A549 (cell line): ENCODE results near the gene KRT13. TPM values are rescaled to one million over a fixed set of nuclear protein-coding genes. Genes with fewer than 3 reads are reported as not detected.

Source experiments
- ATAC-seq, 2 experiments: fragments of 200-7000 bp in 1 of 2; fragments of >200 bp in 1 of 2; cut with Nextera tagmentation in 1 of 2; cut with Tn5 transposase in 1 of 2; 3 replicates each; pipeline versions ENCODE4 v1.8.0 to v1.9.1; 2018 to 2020; ENCODE audit warnings: mild to moderate bottlenecking in 1 of 2, moderate library complexity in 1 of 2
- CTCF ChIA-PET: fragments of 300-600 bp; sonication (Branson Sonifier 250); formaldehyde crosslinking; extraction: SDS; loops from one replicate; lab custom pipeline; 2021; ENCODE audit warnings: antibody characterized with exemption, inconsistent platforms; lab: Yijun Ruan, JAX
- POLR2A ChIA-PET: fragments of 350-600 bp; formaldehyde crosslinking; extraction: SDS; loops from one replicate; lab custom pipeline; 2021; ENCODE audit warnings: antibody characterized with exemption, inconsistent platforms; lab: Yijun Ruan, JAX
- DNase-seq, 2 experiments: peaks; one replicate each; pipeline versions ENCODE4 v3.0.0 to v3.0.0-alpha.2; 2011 to 2016; ENCODE audit warnings: low read depth in 1 of 2, low spot score in 1 of 2
- FAIRE-seq: peaks from 2 replicates; lab custom pipeline; 2011; peaks lifted over from hg19 to GRCh38; lab: Jason Lieb, UNC
- H3K27ac ChIP-seq, 2 experiments: fragments of >200 bp; sonication (Bioruptor Twin); formaldehyde crosslinking; 3 replicates each; pipeline ENCODE4 v1.5.1; 2016 to 2017
- H3K4me1 ChIP-seq: fragments of >200 bp; sonication (Bioruptor Twin); formaldehyde crosslinking; 3 replicates; pipeline ENCODE4 v1.6.1; 2016
- H3K4me2 ChIP-seq: fragments of >200 bp; sonication (Bioruptor Twin); formaldehyde crosslinking; 3 replicates; pipeline ENCODE4 v1.6.1; 2016
- H3K4me3 ChIP-seq: fragments of >200 bp; sonication (Bioruptor Twin); formaldehyde crosslinking; 3 replicates; pipeline ENCODE4 v1.5.1; 2016
- H3K9me3 ChIP-seq: fragments of >200 bp; sonication (Bioruptor Twin); formaldehyde crosslinking; 3 replicates; pipeline ENCODE4 v1.6.1; 2016
- E2F6 ChIP-seq: IDR thresholded peaks from 2 replicates; pipeline ENCODE4 v1.6.1; 2012; ENCODE audit warnings: low read depth, borderline replicate concordance
- FOXS1 ChIP-seq: fragments of 250-450 bp; sonication (Bioruptor Pico); IDR thresholded peaks from 2 replicates; pipeline ENCODE4 v1.5.0; 2020; ENCODE audit warnings: mild to moderate bottlenecking, moderate library complexity
- MAFK ChIP-seq: fragments of 450-650 bp; IDR thresholded peaks from 2 replicates; pipeline ENCODE4 v1.6.1; 2014; ENCODE audit not compliant: partially characterized antibody
- MAX ChIP-seq: IDR thresholded peaks from 2 replicates; pipeline ENCODE4 v1.6.1; 2012
- ZSCAN20 ChIP-seq: fragments of 250-450 bp; sonication (Bioruptor Pico); IDR thresholded peaks from 2 replicates; pipeline ENCODE4 v1.8.0; 2022; ENCODE audit warnings: mild to moderate bottlenecking, moderate library complexity
- WGBS: methylation state at CpG from one replicate; pipeline ENCODE4 v1.1.6; 2017; ENCODE audit errors: missing lambda C conversion rate; 5-methylcytosine and 5-hydroxymethylcytosine counted together
- polyA plus RNA-seq, 4 experiments: library from polyadenylated mRNA; depleted of rRNA in 3 of 4; stranded (reverse); fragments of >200 nt; fragmentation: RNase III in 1 of 4; extraction: RNeasy Plus Mini Kit Qiagen cat#74134 plus additional on column Dnase treatment in 1 of 4; gene quantifications; 2 replicates in 3 of 4; 3 replicates in 1 of 4; pipeline ENCODE4 v1.2.3, GENCODE V29; 2011 to 2017
- small RNA-seq, 6 experiments: library from RNA; depleted of rRNA; stranded (forward); fragments of <200 nt; gene quantifications; one replicate each; pipeline ENCODE3, GENCODE V24; 2012
- TF ChIP-seq, protein P1 (sequence below): fragments of >200 bp; sonication (Bioruptor Twin); formaldehyde crosslinking; IDR thresholded peaks from 3 replicates; pipeline ENCODE4 v1.6.1; 2016
- TF ChIP-seq, protein P2 (sequence below): fragments of 250-450 bp; sonication (Bioruptor Pico); IDR thresholded peaks from 2 replicates; pipeline ENCODE4 v1.5.0; 2020; ENCODE audit warnings: low read depth, mild to moderate bottlenecking, moderate library complexity

Gene KRT13
- polyA plus RNA-seq, 2 of the 4 experiments (the other 2 are of a cell fraction) = 0.06 TPM; not detected in 1

GRCh38 chr17:41452281-41452680 lies 53.1 kb downstream of the KRT13 start:
- DNase-seq = no peak
- peak; percentile 7 for FAIRE-seq
- CTCF ChIA-PET = interaction anchor here (1.0 to 3.0 kb wide), 6 partner anchors 11 to 209 kb away, joined by 3 to 13 read pairs (median 3); no protein-coding TSS in a partner anchor
- ATAC-seq = no peak
- 47% methylated on average over 4 of the region's 4 CpGs for WGBS
- TF ChIP-seq MAX = no peak
- TF ChIP-seq, protein P1, sequence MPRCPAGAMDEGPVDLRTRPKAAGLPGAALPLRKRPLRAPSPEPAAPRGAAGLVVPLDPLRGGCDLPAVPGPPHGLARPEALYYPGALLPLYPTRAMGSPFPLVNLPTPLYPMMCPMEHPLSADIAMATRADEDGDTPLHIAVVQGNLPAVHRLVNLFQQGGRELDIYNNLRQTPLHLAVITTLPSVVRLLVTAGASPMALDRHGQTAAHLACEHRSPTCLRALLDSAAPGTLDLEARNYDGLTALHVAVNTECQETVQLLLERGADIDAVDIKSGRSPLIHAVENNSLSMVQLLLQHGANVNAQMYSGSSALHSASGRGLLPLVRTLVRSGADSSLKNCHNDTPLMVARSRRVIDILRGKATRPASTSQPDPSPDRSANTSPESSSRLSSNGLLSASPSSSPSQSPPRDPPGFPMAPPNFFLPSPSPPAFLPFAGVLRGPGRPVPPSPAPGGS = no peak
- TF ChIP-seq FOXS1 (CRISPR knock-in tag) = no peak
- TF ChIP-seq ZSCAN20 (CRISPR knock-in tag) = no peak
- TF ChIP-seq, protein P2, sequence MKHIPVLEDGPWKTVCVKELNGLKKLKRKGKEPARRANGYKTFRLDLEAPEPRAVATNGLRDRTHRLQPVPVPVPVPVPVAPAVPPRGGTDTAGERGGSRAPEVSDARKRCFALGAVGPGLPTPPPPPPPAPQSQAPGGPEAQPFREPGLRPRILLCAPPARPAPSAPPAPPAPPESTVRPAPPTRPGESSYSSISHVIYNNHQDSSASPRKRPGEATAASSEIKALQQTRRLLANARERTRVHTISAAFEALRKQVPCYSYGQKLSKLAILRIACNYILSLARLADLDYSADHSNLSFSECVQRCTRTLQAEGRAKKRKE = no peak
- Histone ChIP-seq H3K27ac (no peak overlapping the region), H3K4me2 (no peak overlapping the region), H3K4me1 (no peaks in the 10 kb centered on the region), H3K9me3 (no peaks in the 10 kb centered on the region), H3K4me3 (no peak overlapping the region)
- POLR2A ChIA-PET = no interaction called here

DNA sequence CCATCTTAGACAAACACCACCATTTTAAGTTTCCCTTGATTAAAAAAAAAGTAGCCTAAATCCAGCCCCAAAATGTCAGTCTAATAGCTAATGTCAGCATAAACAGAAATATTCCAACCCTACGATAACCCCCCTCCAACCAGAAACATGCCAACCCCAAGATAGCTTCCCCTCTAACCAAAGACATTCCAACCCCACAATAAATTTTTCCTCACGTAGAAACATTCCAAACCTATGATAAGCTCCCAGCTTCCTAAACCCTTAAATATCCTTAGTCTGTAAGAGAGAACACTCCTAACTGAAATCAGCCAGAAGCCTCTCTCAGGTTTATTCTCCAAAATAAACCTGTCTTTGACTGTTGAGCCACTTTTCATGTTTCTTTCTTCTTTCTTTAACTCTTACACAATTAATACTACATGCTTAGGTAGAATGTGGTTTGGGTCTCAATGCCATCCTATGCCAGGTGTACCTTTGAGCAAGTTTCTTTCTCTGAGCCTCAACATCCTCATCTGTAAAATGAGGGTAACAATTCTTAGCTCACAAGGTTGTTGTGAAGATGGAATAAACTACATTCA lies 54.2 kb downstream of the KRT13 start:
- Histone ChIP-seq H3K4me1 (no peaks in the 10 kb centered on the region), H3K4me2 (no peak overlapping the region), H3K4me3 (no peak overlapping the region), H3K27ac (no peak overlapping the region), H3K9me3 (no peaks in the 10 kb centered on the region)
- WGBS = 35% methylated on average over 2 of the region's 2 CpGs
- ChIA-PET CTCF (interaction anchor here (1.1 to 3.0 kb wide), 4 partner anchors 12 to 196 kb away, joined by 3 to 13 read pairs (median 4); no protein-coding TSS in a partner anchor), POLR2A (no interaction called here)
- DNase-seq (no peak), FAIRE-seq (no peak), ATAC-seq (no peak)
- TF ChIP-seq MAFK (peak; percentile 34), E2F6 (no peak)

Small RNA genes within 50 kb of the gene (small RNA-seq; reads per million reads assigned to genes)
- gene RNU2-32P = 0.12 to 25.8 (median 4.4) reads per million in 6 experiments

Other genes starting within 250 kb of the KRT13 start
- not detected in 2 replicates for gene KRTAP9-6, start 240.2 kb downstream of the KRT13 start, polyA plus RNA-seq (2011; rRNA removed)
- not detected in 3 replicates for gene KRTAP9-6, start 240.2 kb downstream of the KRT13 start, polyA plus RNA-seq (2017; fragmentation: RNase III; extraction: RNeasy Plus Mini Kit Qiagen cat#74134 plus additional on column Dnase treatment)
- gene KRTAP9-7, start 229.9 kb downstream of the KRT13 start, polyA plus RNA-seq (2011; rRNA removed) = not detected in 2 replicates
- gene KRTAP9-7, start 229.9 kb downstream of the KRT13 start, polyA plus RNA-seq (2017; fragmentation: RNase III; extraction: RNeasy Plus Mini Kit Qiagen cat#74134 plus additional on column Dnase treatment) = not detected in 3 replicates
- not detected in 2 replicates for gene KRTAP29-1, start 202.8 kb downstream of the KRT13 start, polyA plus RNA-seq (2011; rRNA removed)
- gene KRTAP29-1, start 202.8 kb downstream of the KRT13 start, polyA plus RNA-seq (2017; fragmentation: RNase III; extraction: RNeasy Plus Mini Kit Qiagen cat#74134 plus additional on column Dnase treatment) = not detected in 3 replicates
- not detected in 2 replicates for gene KRTAP16-1, start 196.3 kb downstream of the KRT13 start, polyA plus RNA-seq (2011; rRNA removed)
- not detected in 3 replicates for gene KRTAP16-1, start 196.3 kb downstream of the KRT13 start, polyA plus RNA-seq (2017; fragmentation: RNase III; extraction: RNeasy Plus Mini Kit Qiagen cat#74134 plus additional on column Dnase treatment)
- gene KRTAP17-1, start 189.9 kb downstream of the KRT13 start, polyA plus RNA-seq (2011; rRNA removed) = not detected in 2 replicates
- gene KRTAP17-1, start 189.9 kb downstream of the KRT13 start, polyA plus RNA-seq (2017; fragmentation: RNase III; extraction: RNeasy Plus Mini Kit Qiagen cat#74134 plus additional on column Dnase treatment) = not detected in 3 replicates
- gene KRT33A, start 154.8 kb downstream of the KRT13 start, polyA plus RNA-seq (2011; rRNA removed) = not detected in 2 replicates
- not detected in 3 replicates for gene KRT33A, start 154.8 kb downstream of the KRT13 start, polyA plus RNA-seq (2017; fragmentation: RNase III; extraction: RNeasy Plus Mini Kit Qiagen cat#74134 plus additional on column Dnase treatment)
- gene KRT33B, start 135.8 kb downstream of the KRT13 start, polyA plus RNA-seq (2011; rRNA removed) = not detected in 2 replicates
- 0.05 to 0.08 TPM in 2 of 3 replicates, not detected in the other for gene KRT33B, start 135.8 kb downstream of the KRT13 start, polyA plus RNA-seq (2017; fragmentation: RNase III; extraction: RNeasy Plus Mini Kit Qiagen cat#74134 plus additional on column Dnase treatment)
- 0.09 TPM in 2 replicates for gene KRT34, start 123.3 kb downstream of the KRT13 start, polyA plus RNA-seq (2011; rRNA removed)
- 0.17 to 0.33 TPM (median 0.23 TPM) in 3 replicates for gene KRT34, start 123.3 kb downstream of the KRT13 start, polyA plus RNA-seq (2017; fragmentation: RNase III; extraction: RNeasy Plus Mini Kit Qiagen cat#74134 plus additional on column Dnase treatment)
- gene KRT31, start 108.0 kb downstream of the KRT13 start, polyA plus RNA-seq (2011; rRNA removed) = not detected in 2 replicates
- gene KRT31, start 108.0 kb downstream of the KRT13 start, polyA plus RNA-seq (2017; fragmentation: RNase III; extraction: RNeasy Plus Mini Kit Qiagen cat#74134 plus additional on column Dnase treatment) = not detected in 3 replicates
- gene KRT37, start 81.0 kb downstream of the KRT13 start, polyA plus RNA-seq (2011; rRNA removed) = not detected in 2 replicates
- not detected in 3 replicates for gene KRT37, start 81.0 kb downstream of the KRT13 start, polyA plus RNA-seq (2017; fragmentation: RNase III; extraction: RNeasy Plus Mini Kit Qiagen cat#74134 plus additional on column Dnase treatment)
- not detected in 2 replicates for gene KRT38, start 64.6 kb downstream of the KRT13 start, polyA plus RNA-seq (2011; rRNA removed)
- gene KRT38, start 64.6 kb downstream of the KRT13 start, polyA plus RNA-seq (2017; fragmentation: RNase III; extraction: RNeasy Plus Mini Kit Qiagen cat#74134 plus additional on column Dnase treatment) = not detected in 3 replicates
- gene KRT32, start 38.2 kb downstream of the KRT13 start, polyA plus RNA-seq (2011; rRNA removed) = not detected in 2 replicates
- not detected in 3 replicates for gene KRT32, start 38.2 kb downstream of the KRT13 start, polyA plus RNA-seq (2017; fragmentation: RNase III; extraction: RNeasy Plus Mini Kit Qiagen cat#74134 plus additional on column Dnase treatment)
- not detected in 2 replicates for gene KRT35, start 24.5 kb downstream of the KRT13 start, polyA plus RNA-seq (2011; rRNA removed)
- not detected in 3 replicates for gene KRT35, start 24.5 kb downstream of the KRT13 start, polyA plus RNA-seq (2017; fragmentation: RNase III; extraction: RNeasy Plus Mini Kit Qiagen cat#74134 plus additional on column Dnase treatment)
- gene KRT36, start 15.7 kb downstream of the KRT13 start, polyA plus RNA-seq (2011; rRNA removed) = not detected in 2 replicates
- not detected in 3 replicates for gene KRT36, start 15.7 kb downstream of the KRT13 start, polyA plus RNA-seq (2017; fragmentation: RNase III; extraction: RNeasy Plus Mini Kit Qiagen cat#74134 plus additional on column Dnase treatment)
- 2.1 and 2.6 TPM in 2 replicates for gene KRT15, start 13.3 kb upstream of the KRT13 start, polyA plus RNA-seq (2011; rRNA removed)
- 0.54 to 1.4 TPM (median 0.62 TPM) in 3 replicates for gene KRT15, start 13.3 kb upstream of the KRT13 start, polyA plus RNA-seq (2017; fragmentation: RNase III; extraction: RNeasy Plus Mini Kit Qiagen cat#74134 plus additional on column Dnase treatment)
- gene KRT19, start 22.7 kb upstream of the KRT13 start, polyA plus RNA-seq (2011; rRNA removed) = 23.8 and 26.2 TPM in 2 replicates
- gene KRT19, start 22.7 kb upstream of the KRT13 start, polyA plus RNA-seq (2017; fragmentation: RNase III; extraction: RNeasy Plus Mini Kit Qiagen cat#74134 plus additional on column Dnase treatment) = 27.8 to 31.2 TPM (median 29.9 TPM) in 3 replicates
- gene KRT9, start 66.4 kb upstream of the KRT13 start, polyA plus RNA-seq (2011; rRNA removed) = not detected in 2 replicates
- gene KRT9, start 66.4 kb upstream of the KRT13 start, polyA plus RNA-seq (2017; fragmentation: RNase III; extraction: RNeasy Plus Mini Kit Qiagen cat#74134 plus additional on column Dnase treatment) = not detected in 3 replicates
- 0.04 TPM in 1 of 2 replicates, not detected in the other for gene KRT14, start 81.3 kb upstream of the KRT13 start, polyA plus RNA-seq (2011; rRNA removed)
- 0.07 to 0.10 TPM (median 0.09 TPM) in 3 replicates for gene KRT14, start 81.3 kb upstream of the KRT13 start, polyA plus RNA-seq (2017; fragmentation: RNase III; extraction: RNeasy Plus Mini Kit Qiagen cat#74134 plus additional on column Dnase treatment)
- 0.21 and 0.28 TPM in 2 replicates for gene KRT16, start 107.2 kb upstream of the KRT13 start, polyA plus RNA-seq (2011; rRNA removed)
- gene KRT16, start 107.2 kb upstream of the KRT13 start, polyA plus RNA-seq (2017; fragmentation: RNase III; extraction: RNeasy Plus Mini Kit Qiagen cat#74134 plus additional on column Dnase treatment) = 0.44 TPM in 1 of 3 replicates, not detected in the others
- gene KRT17, start 119.0 kb upstream of the KRT13 start, polyA plus RNA-seq (2011; rRNA removed) = 0.78 and 1.2 TPM in 2 replicates
- 0.43 to 0.57 TPM (median 0.56 TPM) in 3 replicates for gene KRT17, start 119.0 kb upstream of the KRT13 start, polyA plus RNA-seq (2017; fragmentation: RNase III; extraction: RNeasy Plus Mini Kit Qiagen cat#74134 plus additional on column Dnase treatment)
- 873 and 1,224 TPM in 2 replicates for gene EIF1, start 183.3 kb upstream of the KRT13 start, polyA plus RNA-seq (2011; rRNA removed)
- 827 to 920 TPM (median 834 TPM) in 3 replicates for gene EIF1, start 183.3 kb upstream of the KRT13 start, polyA plus RNA-seq (2017; fragmentation: RNase III; extraction: RNeasy Plus Mini Kit Qiagen cat#74134 plus additional on column Dnase treatment)
- not detected in 2 replicates for gene GAST, start 206.7 kb upstream of the KRT13 start, polyA plus RNA-seq (2011; rRNA removed)
- not detected in 3 replicates for gene GAST, start 206.7 kb upstream of the KRT13 start, polyA plus RNA-seq (2017; fragmentation: RNase III; extraction: RNeasy Plus Mini Kit Qiagen cat#74134 plus additional on column Dnase treatment)
- gene HAP1, start 229.0 kb upstream of the KRT13 start, polyA plus RNA-seq (2011; rRNA removed) = 2.0 and 2.2 TPM in 2 replicates
- gene HAP1, start 229.0 kb upstream of the KRT13 start, polyA plus RNA-seq (2017; fragmentation: RNase III; extraction: RNeasy Plus Mini Kit Qiagen cat#74134 plus additional on column Dnase treatment) = 1.3 to 2.3 TPM (median 1.6 TPM) in 3 replicates